OCI-LY3 (cell line): Measurements from ENCODE around the gene FAM227B.

ENCODE experiments used
- EZH2phosphoT487 ChIP-seq: fragments of 200-600 bp; shearing (Covaris generic); IDR thresholded peaks from 2 replicates; pipeline ENCODE4 v1.6.1; 2018; ENCODE audit warnings: antibody characterized with exemption, mixed run types, low read depth
- TF ChIP-seq, protein P1 (sequence below): fragments of 200-600, 300-600 bp; sonication (generic); IDR thresholded peaks from 2 replicates; pipeline ENCODE4 v1.5.1; 2014; ENCODE audit warnings: antibody characterized with exemption, low read length, low read depth

DNA sequence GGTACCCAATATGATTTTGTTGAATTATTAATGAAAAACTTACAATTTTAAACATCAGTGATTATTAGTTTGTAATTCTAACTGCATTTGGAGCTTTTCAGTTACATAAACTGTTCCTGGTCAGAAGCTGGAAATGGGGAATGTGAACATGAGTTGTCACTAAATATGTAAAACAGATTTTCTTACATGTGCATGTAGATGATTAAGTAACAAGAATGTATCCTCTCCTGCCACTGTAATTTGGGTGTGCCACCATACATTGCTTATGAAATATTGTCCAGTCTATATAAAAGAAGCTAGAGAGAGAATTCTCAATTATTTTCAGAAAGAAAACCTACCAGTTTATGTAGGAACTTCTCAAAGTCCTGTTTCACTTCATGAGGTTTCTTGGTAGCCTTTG is 289.2 kb downstream of the FAM227B start:
- TF ChIP-seq, protein P1, sequence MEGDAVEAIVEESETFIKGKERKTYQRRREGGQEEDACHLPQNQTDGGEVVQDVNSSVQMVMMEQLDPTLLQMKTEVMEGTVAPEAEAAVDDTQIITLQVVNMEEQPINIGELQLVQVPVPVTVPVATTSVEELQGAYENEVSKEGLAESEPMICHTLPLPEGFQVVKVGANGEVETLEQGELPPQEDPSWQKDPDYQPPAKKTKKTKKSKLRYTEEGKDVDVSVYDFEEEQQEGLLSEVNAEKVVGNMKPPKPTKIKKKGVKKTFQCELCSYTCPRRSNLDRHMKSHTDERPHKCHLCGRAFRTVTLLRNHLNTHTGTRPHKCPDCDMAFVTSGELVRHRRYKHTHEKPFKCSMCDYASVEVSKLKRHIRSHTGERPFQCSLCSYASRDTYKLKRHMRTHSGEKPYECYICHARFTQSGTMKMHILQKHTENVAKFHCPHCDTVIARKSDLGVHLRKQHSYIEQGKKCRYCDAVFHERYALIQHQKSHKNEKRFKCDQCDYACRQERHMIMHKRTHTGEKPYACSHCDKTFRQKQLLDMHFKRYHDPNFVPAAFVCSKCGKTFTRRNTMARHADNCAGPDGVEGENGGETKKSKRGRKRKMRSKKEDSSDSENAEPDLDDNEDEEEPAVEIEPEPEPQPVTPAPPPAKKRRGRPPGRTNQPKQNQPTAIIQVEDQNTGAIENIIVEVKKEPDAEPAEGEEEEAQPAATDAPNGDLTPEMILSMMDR = no peak
- no peak for TF ChIP-seq EZH2phosphoT487
